Measurements from ENCODE around the gene CDC42EP4.

The CDC42EP4 gene

DNA sequence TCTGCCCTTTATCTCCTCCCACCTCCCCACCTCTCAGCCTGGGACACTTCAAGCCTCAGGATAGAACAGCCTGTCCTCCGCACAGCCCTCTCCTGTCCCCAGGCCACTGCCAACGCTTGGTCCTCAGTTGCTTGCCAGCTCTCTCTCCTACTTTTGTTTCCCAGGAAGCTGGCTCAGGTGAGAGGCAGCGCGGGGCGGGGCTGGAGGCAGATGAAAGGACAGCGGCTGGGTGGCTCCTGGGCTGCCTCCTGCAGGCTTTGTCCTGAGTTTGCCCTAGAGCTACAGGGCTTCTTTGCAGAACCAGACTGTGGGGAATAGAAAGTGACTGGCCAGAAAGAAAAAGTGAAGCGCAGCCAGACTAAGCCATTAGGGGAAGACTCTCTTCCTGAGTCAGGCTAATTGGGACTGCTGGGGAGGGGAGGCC lies 48.2 kb upstream of the CDC42EP4 start:
- ChIA-PET CTCF (interaction anchor here (0.6 to 1.5 kb wide), 5 partner anchors 10 to 803 kb away, joined by 3 read pairs; no protein-coding TSS in a partner anchor), POLR2A (no interaction called here)
- Histone ChIP-seq H3K9me3 (ENCODE audit: control insufficient read depth, insufficient read depth, low read depth, low read length) (no peaks in the 10 kb centered on the region), H3K4me1 (ENCODE audit: control insufficient read depth, insufficient read depth, low read length) (no peaks in the 10 kb centered on the region), H3K4me3 (ENCODE audit: low read depth, low read length) (no peak overlapping the region), H3K36me3 (ENCODE audit: control insufficient read depth in 2 of 2, insufficient read depth in 1 of 2, low read length in 2 of 2) (no peaks in the 10 kb centered on the region), H3K27ac (ENCODE audit: extremely low read depth, low read depth, low read length) (no peak overlapping the region)
- TF ChIP-seq EGR2 (tag by site-specific recombination; IDR thresholded peaks at IDR 0.05; ENCODE audit: low read depth) (peak; percentile 10; the same call in 1 of the 2 replicates), ZNF37A (tag by site-specific recombination; IDR thresholded peaks at IDR 0.05) (no peak), PRDM1 (tag by site-specific recombination; IDR thresholded peaks at IDR 0.05) (peak; percentile 30; the same call in 1 of the 2 replicates), BCL6B (tag by site-specific recombination; IDR thresholded peaks at IDR 0.05) (no peak), ZNF670 (tag by site-specific recombination; IDR thresholded peaks at IDR 0.05; ENCODE audit: low read depth) (no peak)

GRCh38 chr17:73359352-73359751 lies 47.6 kb upstream of the CDC42EP4 start:
- H3K27ac ChIP-seq (ENCODE audit: extremely low read depth, low read depth, low read length), result no peak overlapping the region
- TF ChIP-seq ZFHX2 (tag by site-specific recombination; conservative IDR thresholded peaks at IDR 0.05), result peak; percentile 78
- peak; percentile 64 for TF ChIP-seq EGR2 (tag by site-specific recombination; IDR thresholded peaks at IDR 0.05; ENCODE audit: low read depth)
- no peak for TF ChIP-seq ZNF792 (tag by site-specific recombination; IDR thresholded peaks at IDR 0.05)
- peak; percentile 3; the same call in 1 of the 2 replicates for TF ChIP-seq GLIS1 (tag by site-specific recombination; IDR thresholded peaks at IDR 0.05)
- no peaks in the 10 kb centered on the region for H3K9me3 ChIP-seq (ENCODE audit: control insufficient read depth, insufficient read depth, low read depth, low read length)
- H3K4me3 ChIP-seq (ENCODE audit: low read depth, low read length), result no peak overlapping the region
- no peaks in the 10 kb centered on the region for H3K36me3 ChIP-seq (ENCODE audit: control insufficient read depth in 2 of 2, insufficient read depth in 1 of 2, low read length in 2 of 2)
- CTCF ChIA-PET, result interaction anchor here (0.5 to 1.1 kb wide), 5 partner anchors 10 to 802 kb away, joined by 3 read pairs; no protein-coding TSS in a partner anchor
- no peaks in the 10 kb centered on the region for H3K4me1 ChIP-seq (ENCODE audit: control insufficient read depth, insufficient read depth, low read length)
- POLR2A ChIA-PET, result no interaction called here

DNA sequence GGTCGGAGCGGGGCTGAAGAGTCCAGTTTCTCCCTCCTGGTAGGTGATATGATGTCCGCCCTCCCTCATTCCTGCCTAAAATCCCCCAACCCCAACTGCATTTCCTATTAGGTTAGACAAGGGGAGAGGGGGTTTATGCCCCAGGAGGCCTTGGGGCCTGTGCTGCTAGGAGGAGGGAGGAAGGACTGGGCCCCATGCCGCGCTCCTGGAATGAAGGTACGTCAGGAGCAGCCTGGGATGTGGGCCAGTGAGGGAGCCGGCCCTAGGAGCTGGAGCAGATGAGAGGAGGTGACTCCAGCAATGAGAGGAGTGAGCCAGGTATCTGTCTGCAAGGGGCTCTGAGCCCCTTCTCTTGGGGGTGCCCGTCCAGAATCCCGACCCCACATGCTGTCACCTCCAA lies 46.9 kb upstream of the CDC42EP4 start:
- CTCF ChIA-PET, result interaction anchor here (0.9 kb wide), 1 partner anchor 15 kb away, joined by 3 read pairs; no protein-coding TSS in a partner anchor
- Histone ChIP-seq H3K27ac (ENCODE audit: extremely low read depth, low read depth, low read length) (no peak overlapping the region), H3K36me3 (ENCODE audit: control insufficient read depth in 2 of 2, insufficient read depth in 1 of 2, low read length in 2 of 2) (no peaks in the 10 kb centered on the region), H3K4me3 (ENCODE audit: low read depth, low read length) (no peak overlapping the region), H3K9me3 (ENCODE audit: control insufficient read depth, insufficient read depth, low read depth, low read length) (no peaks in the 10 kb centered on the region), H3K4me1 (ENCODE audit: control insufficient read depth, insufficient read depth, low read length) (no peaks in the 10 kb centered on the region)
- POLR2A ChIA-PET, result no interaction called here
- TF ChIP-seq ZNF558 (tag by site-specific recombination; IDR thresholded peaks at IDR 0.05), result no peak
- no peak for TF ChIP-seq ZNF202 (tag by site-specific recombination; IDR thresholded peaks at IDR 0.05; ENCODE audit: borderline replicate concordance)
- no peak for TF ChIP-seq OVOL3 (tag by site-specific recombination; IDR thresholded peaks at IDR 0.05)
- no peak for TF ChIP-seq ZFP41 (tag by site-specific recombination; IDR thresholded peaks at IDR 0.05; ENCODE audit: borderline replicate concordance)
- no peak for TF ChIP-seq ZNF621 (tag by site-specific recombination; IDR thresholded peaks at IDR 0.05)
- TF ChIP-seq, protein P1, sequence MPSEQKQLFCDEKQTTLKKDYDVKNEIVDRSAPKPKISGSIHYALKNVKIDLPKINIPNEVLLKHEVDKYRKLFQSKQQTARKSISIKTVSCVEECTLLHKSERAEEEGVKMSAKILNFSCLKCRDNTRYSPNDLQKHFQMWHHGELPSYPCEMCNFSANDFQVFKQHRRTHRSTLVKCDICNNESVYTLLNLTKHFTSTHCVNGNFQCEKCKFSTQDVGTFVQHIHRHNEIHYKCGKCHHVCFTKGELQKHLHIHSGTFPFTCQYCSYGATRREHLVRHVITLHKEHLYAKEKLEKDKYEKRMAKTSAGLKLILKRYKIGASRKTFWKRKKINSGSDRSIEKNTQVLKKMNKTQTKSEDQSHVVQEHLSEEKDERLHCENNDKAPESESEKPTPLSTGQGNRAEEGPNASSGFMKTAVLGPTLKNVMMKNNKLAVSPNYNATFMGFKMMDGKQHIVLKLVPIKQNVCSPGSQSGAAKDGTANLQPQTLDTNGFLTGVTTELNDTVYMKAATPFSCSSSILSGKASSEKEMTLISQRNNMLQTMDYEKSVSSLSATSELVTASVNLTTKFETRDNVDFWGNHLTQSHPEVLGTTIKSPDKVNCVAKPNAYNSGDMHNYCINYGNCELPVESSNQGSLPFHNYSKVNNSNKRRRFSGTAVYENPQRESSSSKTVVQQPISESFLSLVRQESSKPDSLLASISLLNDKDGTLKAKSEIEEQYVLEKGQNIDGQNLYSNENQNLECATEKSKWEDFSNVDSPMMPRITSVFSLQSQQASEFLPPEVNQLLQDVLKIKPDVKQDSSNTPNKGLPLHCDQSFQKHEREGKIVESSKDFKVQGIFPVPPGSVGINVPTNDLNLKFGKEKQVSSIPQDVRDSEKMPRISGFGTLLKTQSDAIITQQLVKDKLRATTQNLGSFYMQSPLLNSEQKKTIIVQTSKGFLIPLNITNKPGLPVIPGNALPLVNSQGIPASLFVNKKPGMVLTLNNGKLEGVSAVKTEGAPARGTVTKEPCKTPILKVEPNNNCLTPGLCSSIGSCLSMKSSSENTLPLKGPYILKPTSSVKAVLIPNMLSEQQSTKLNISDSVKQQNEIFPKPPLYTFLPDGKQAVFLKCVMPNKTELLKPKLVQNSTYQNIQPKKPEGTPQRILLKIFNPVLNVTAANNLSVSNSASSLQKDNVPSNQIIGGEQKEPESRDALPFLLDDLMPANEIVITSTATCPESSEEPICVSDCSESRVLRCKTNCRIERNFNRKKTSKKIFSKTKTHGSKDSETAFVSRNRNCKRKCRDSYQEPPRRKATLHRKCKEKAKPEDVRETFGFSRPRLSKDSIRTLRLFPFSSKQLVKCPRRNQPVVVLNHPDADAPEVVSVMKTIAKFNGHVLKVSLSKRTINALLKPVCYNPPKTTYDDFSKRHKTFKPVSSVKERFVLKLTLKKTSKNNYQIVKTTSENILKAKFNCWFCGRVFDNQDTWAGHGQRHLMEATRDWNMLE (tag by site-specific recombination; conservative IDR thresholded peaks at IDR 0.05; ENCODE audit: low read depth), result no peak
- TF ChIP-seq ZFP3 (tag by site-specific recombination; IDR thresholded peaks at IDR 0.05; ENCODE audit: low read depth), result no peak

Measured in HEK293 (cell line).